Activated T-helper 1 cell treated with Interleukin-2 at 50 U/mL for 16 hours (primary cell): ENCODE results near the gene PPP3R1.

Experiments used
- DNase-seq: peaks from one replicate; pipeline ENCODE4 v3.0.0-alpha.2; 2020; ENCODE audit warnings: low read depth

The PPP3R1 gene

DNA sequence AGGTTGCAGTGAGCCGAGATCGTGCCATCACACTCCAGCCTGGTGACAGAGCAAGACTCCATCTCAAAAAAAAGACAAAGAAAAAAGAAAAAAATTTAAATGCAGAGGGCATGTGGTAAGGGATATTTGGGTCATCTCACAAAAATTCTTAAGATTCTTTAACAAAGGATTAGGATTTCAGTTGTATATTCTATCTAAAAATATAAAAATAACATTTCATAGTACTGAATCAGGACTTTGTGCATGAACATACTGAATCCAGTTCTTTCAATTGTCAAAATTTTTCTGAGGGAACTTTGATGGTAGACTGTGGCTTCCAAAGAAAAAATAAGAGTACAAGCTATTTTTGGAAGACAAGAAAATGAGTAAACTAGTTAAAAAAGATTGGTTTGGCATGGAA is 6.5 kb upstream of the PPP3R1 start:
- no peak for DNase-seq

DNA sequence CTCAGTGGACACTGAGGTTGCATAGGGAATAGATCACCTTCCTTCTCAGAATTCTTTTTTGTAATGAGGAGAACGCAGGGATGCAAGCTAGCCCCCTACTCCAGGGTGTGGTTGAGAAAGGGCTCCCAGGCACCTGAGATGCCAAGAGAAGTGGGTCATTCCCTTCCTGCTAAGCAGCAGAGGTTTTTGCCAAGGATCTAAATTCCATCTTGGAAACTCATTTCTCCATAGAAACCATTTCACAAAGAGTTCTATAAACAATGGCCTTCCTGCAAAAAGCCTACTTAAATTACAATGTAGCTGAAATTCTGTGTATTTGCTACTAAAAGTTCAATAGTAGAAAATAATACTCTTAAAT is 3.7 kb upstream of the PPP3R1 start:
- DNase-seq = no peak

DNA sequence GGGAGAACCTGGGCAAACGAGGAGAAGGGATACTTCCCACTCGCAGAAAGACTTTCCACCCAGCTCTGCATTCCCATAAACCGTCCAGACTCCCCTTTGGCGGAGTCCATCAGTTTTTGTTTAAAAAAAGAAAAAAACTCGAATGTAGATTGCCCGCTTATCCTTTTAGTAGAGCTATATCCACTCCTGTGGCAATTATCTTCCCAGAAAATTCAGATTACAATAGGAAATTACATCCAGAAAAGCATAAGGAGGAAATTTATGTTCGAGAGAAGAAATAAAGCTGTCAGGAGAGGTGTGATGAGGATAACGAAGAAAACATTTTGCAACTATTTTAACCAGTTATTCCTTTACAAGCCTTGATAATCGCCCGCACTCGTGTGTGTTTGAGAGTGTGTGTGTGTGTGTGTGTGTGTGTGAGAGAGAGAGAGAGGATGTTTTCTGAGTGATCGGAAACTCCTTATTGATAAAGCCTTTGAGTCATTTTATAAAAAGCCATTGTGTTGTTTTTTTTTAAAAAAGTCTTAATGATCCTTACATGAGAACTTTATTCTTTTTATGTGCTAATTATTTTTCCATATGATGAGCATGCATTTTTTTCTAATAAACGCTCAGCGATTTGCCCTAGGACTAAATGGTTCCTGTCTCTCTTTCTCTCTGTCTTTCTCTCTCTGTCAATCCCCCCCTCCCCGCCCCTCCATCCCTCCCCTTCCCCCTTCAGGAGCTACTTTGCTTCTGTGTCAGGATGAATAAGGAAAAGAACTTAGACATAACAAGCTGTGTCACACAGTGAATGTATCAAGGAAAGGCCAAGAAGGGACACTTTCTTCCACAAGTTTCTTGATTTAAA is 1.1 kb upstream of the PPP3R1 start:
- DNase-seq = no peak

DNA sequence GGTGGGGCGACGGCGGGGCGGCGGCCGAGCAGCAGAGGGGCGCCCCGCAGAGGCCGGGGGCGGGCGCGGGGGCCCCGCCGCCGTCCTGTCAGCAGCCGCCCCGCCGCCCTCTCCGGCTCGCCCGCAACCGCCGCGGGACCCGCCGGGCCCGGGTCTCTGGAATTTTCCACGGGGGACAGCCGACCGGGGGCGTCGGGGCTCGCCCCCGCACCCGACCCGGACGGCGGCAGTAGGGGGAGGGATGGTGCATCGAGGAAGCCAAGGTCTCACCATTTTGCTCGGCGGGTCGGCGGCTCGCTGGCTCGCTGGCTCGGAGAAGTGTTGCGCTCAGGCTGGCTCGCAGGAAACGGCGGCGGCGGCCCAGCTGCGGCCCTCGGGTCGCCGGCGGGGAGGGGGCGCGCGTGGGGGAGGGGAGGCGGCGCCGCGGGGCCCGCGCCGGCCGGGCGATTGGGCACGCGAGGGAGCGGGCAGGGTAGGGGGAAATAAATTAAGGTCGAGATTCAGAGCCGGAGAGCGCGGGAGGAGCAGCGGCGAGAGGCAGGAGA is 405 bp downstream of the PPP3R1 start:
- peak; percentile 28 for DNase-seq

DNA sequence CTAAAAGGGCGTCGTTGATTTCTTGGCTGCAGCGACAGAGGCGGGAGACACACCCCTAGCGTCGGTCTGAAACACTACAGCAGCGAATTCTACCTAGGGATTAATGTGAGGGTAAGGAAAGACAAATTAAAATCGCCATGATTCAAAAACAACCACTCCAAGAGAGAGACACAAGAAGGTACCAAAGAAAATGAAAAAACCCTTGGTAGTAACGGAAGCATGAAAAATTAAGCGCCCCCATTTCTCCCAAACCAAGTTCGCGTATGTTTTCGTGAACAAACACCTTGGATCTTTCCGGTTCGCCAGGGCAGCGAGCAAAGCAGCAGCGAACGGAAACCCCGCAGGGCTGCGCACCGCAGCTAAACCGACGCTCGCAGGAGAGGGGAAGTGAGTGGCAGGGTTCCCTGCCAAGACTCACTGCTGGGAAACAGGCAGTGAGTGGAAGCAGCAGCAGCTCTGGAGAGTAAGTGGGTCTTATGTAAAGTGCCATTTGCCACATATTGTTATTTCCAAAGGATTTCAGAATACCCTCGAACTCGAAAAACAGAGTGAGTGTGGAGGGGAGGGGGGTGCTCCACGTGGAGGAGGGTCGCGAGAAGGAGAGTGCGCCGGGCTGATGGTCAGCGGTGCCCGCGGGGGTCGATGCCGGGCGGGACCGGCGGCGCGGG is 1.0 kb downstream of the PPP3R1 start:
- peak; percentile 60 for DNase-seq

DNA sequence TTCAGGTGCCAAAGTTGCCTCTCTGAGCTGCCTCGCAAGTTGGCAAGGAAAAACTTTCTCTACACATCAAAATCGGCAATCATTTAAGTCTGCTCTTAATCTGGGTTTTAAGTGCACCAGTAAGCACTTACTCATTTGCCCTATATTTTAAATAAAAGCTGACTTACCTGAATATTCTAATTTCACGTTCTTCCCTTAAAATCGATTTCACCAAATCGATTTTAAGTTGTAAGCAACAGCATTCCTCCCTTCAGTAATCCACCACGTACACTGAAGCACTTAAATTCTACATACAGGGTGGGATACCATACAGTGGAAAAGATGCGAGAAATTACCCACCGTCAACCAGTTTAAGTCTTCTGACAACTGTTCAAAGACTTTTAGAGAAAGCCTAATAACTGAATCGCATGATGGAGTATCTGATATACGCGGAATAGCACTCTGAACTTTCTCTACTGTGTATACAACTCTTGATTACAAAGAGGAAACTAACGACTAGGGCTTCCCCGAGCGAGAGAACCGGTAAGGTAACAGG is 1.6 kb downstream of the PPP3R1 start:
- DNase-seq = no peak

DNA sequence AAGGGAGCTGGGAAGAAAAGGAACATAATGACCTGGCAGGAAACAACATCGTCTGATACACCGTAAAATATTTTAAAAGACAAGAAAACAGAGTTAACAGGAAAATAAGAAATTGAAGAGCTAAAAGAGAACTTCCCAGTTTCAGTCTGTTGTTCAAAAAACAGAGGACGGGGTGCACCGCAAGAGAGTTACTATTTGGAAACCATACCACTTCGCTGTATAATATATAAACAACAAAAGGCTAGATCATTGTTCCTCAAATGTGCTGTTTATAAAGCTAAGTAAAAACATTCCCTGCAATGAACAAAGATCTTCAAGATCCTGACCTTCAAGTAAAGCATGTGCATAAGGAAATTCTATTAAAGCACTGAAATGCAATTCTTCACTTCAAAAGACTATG is 2.1 kb downstream of the PPP3R1 start:
- DNase-seq = no peak

DNA sequence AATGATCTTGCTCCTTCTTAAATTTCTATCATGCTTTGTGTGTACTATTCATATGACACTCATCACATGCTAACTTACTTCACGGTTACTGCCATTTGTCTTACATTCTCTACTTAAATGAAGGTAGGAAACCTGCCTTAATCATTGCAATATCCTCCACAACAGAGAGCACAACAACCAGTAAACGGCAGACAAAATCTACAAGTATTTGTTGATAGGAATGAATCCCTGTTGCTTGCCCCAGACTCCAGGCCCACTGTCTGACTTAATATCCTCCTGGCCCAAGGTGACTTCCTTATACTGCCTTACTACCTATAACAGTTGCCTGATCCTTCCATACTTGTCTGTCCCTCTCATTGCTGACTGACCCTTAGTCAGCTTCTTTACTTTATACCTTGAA is 3.5 kb downstream of the PPP3R1 start:
- no peak for DNase-seq

DNA sequence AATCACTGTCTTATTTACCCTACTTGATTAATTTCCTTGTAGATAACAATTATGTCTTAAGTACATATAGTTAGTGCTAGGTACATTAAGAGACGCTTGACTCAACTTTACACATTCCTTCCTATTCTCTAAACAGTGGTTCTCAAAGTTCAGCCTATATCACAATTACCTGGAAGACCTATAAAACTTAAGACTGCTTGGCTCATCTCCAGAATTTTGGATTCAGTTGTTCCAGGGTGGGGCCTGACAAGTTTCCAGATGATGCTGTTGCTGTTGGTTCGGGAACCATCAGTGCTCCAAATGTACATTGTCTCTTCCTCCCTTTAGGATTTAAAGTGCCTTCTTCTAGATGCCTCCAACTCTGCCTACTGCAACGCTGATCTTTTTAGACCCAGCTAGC is 4.0 kb downstream of the PPP3R1 start:
- DNase-seq = no peak

DNA sequence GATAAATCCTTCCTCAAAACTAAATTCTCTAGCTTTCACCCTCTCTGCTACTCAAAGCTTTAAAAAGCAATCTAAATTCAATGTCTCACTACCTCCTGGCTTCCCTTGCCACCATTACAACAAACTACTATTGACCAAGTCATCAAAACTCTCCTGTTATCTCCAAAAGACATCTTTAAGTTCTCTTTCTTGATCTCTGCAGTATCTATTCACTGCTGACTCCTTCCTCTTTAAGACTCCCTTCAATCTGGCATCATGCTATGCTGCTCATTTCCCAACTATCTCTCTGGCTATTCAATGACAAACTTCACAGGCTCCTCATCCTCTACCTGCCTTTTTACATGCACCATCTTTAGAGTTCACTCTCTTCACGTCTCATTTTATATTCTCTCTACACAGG is 5.9 kb downstream of the PPP3R1 start:
- DNase-seq = no peak

DNA sequence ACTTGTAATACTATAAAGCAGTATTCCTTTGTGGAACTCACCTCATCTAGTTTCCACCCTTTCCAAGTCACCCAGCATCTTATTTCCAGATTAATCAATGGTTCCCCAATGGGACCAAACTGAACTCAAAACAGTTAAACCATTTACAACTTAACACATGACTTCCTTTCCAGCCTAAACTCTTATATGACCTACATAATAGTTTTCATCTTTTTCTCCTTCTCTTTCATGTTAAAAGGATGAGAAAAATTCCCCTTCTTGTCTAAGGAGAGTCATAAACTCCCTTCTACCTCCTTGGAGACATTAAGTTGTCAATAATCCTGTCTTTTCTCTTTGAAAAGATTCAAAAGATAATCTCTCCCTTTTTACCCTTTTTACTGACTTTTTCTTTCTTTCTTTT is 6.7 kb downstream of the PPP3R1 start:
- no peak for DNase-seq

DNA sequence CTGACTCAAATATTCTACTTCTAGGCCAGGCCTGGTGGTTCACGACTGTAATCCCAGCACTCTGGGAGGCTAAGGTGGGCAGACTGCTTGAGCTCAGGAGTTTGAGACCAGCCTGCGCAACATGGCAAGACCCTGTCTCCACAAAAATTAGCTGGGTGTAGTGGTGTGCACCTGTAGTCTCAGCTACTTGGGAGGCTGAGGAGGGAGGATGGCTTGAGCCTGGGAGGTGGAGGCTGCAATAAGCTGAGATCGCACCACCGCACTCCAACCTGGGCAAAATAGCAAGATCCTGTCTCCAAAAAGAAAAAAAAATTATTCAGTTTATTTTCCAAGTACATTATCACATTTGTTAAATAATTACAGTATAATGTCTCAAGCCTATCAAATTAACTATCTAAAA is 7.3 kb downstream of the PPP3R1 start:
- DNase-seq = no peak

DNA sequence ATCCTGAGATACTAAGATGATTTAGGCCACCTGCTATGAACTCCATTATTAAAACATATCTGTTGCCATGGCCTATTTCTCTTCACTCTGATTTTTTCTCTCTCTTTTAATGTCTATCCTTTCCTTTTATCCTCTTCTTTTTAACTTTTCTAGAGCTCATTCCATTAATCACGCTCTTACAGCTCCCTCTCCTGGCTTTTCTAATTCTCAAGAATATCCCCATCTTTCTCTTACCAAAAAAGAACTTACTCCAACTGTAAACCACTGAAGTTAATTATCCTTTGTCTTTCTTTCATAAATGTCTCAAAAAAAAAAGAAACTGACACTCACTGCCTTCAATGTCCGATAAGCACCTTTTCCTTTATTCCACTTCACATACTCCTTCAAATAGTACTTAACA is 7.9 kb downstream of the PPP3R1 start:
- no peak for DNase-seq

DNA sequence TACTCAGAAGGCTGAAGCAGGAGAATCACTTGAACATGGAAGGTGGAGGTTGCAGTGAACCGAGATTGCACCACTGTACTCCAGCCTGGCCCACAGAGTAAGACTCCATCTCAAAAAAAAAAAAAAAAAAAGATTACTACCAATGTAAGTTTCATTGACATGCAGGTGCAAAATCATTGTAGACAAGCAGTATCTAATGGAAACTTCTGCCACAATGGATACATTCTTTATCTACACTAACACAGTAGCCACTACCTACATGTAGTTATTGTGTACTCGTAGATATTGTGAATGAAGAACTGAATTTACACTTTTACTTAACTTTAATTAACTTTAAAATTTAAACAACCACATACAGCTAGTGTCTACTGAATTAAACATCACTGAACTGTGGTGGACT is 10.6 kb downstream of the PPP3R1 start:
- DNase-seq = no peak

DNA sequence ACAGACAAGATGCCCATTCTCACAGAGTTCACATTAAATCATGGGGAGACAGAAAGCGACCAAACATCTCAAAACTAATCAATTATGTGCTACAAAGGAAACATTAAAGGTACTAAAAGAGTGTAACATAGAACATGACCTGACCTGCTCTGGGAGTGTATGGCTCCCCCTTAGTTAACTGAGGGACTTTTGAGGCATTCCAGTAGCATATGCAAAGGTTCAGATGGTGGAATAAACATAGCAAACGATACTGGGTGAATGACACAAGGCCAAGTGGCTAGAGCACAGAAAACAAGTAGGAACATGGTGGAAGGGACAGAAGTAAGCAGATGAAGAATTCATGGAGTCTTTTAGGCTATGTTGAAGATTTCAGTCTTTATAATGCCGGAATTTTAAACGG is 11.9 kb downstream of the PPP3R1 start:
- DNase-seq = no peak

DNA sequence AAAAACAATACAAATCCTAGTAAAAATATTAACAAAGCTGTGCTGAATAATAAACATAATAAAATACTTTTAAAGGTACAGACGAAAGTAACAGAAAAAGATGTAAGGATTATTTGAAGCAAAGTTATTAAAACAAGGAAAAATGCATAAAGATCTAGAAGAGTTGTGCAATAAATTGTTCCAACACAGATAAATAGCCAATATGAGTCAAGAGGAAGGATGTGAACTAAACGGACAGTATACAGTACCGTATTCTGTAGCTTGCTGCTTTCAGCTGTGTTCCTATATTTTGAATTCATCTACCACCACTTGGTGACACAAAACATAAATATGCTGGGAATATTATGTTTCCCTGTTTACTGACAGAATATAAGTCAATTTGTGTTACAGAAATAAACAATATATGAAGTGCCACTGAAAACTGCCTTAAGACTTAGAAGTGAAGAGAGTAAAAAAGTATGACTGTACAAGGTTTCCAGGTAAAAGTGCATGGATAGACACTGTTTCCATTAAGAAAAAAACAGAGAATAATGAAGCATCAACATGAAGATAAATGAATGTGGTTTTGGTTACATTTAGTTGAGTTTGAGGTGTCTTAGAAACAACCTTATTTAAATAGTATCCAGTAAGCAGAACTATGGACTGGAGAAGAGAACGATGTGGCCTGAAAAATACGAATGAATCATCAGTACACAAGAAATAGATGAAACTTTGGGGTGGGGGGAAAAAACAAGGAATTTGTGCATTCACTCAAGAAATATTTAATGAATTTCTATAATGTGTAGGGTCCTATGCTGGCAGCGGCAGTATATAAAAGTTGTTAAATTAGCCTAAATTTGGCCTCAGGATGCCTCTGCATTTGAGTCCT is 13.1 kb downstream of the PPP3R1 start:
- no peak for DNase-seq

DNA sequence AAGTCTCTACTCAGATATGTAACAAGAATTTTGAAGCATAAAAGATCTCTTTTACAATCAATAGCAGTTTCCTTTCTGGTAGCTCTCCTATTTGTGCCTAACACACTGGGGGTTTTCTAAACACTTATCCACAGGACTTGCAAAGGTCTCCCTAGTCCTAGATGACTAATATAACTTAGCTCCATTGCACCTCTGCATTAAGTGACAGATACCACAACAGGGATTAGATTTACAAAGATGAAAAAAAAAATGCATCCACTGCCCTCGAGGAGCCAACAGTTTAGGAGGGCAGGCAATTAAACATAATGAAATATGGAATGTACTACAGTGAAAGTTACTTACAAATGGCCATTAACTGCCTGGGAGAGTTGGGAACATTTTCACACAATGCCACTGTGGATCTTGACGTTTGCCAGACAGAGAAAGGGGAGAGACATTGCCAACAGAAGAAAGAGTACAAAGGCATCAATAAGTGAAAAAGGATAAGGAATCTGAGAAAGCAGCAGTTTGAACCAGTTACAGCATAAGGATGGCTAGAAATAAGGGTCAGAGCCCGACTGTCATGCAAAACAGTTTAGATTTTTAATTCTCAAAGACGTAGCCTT is 14.3 kb downstream of the PPP3R1 start:
- DNase-seq = no peak

DNA sequence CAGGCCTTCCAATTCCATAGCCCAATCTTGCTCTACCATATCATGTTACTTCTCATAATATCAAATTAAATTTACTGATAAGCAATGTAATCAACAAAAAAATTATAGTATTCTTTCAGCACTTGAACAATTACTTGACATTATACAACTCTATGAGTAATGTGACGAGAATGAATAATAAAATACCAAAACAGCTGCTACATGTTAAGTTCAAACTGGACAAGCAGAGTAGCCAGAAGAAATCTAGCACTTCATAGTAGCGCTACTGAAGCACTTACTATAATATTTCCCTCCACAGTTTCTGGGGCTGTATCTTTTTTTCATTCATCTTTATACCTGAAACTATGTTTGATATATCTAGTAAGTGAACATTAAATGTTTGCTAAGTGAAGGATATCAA is 14.9 kb downstream of the PPP3R1 start:
- DNase-seq = no peak

DNA sequence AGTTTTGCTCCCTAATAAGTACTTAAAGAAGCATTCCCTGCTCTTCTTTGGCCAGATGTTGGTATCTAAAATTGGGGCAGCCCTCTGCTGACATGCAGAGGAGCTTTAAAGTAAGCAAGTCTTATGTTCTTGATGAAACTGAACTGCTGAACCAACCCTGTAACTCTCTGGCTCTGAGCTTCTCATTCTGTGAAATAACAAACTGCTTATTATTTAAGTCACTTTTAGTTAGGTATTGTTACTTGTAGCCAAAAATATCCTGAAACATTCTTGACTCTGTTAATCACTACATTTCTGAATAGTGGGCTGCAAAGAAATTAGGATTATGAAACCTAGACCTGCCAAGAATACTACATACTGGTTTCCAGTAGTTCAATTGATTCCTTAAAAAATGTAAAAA is 15.5 kb downstream of the PPP3R1 start:
- DNase-seq = no peak

DNA sequence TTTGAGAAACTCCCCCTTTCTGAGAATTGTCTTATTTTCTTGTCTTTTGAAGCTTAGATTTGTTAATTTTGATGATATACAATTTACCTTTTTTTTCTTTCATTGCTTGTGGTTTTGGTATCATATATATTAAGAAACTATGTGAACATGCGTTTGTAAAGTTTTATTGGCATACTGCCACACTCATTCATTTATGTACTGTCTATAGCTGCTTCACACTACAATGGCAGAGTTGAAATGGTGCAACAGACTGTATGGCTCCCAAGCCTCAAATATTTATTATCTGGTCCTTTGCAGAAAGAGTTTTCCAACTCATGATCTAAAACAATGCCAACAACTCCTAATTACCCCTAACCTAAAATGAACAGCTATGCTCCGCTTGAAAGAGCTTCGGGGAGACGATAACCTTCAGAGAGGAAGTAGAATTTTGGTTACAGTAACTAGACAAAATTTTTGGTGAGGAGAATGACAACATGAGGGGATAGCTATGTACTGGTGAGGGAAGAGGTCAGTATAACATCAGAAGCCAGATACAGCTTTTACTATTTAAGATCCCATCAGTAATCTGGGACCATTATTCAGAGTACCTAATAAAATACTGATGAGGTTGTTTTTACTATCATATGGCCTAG is 16.1 kb downstream of the PPP3R1 start:
- DNase-seq = no peak

DNA sequence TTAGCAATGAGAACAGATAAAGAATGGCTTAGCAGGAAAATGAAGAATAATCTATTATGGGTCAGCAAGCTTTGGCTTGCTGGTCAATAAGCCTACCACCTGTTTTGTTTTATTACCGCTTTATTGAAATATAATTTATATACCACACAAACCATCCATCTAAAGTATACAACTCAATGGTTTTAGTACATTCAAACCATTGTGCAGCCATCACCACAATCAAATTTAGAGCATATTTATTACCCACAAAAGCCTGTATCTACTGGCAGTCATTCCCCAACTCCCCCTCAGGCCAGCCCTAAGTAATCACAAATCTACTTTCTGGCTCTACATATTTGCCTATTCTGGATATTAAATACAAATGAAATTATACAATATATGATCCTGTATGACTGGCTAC is 17.2 kb downstream of the PPP3R1 start:
- DNase-seq = no peak

DNA sequence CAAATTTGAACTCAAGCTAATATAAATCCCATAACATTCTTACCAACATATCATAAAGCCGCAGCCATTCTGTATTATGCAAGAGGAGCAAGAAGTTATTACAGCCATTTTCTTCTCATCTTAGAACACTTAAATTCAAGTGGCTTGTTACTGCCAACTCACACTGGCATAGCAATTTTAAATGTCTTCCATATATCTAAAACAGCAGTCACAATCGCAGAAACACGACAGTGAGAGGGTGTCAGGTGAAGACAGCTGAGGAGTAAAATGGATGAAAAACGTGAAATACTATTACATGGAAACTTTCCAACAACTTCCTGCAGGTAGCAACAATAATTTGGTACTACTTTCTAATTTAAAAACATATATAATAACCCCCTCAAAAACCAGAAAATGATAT is 17.9 kb downstream of the PPP3R1 start:
- no peak for DNase-seq
